GF-D8 (cell line): ENCODE data around the gene MYPOP.
"Not testable (repeated sequence)": the region's sequence is repeated elsewhere in the genome, so short reads cannot be mapped to it uniquely, and the experiment has no call there.

Experiments
- DNase-seq: peaks from one replicate; lab custom pipeline; 2025; lab: John Stamatoyannopoulos, UW

MYPOP gene

GRCh38 chr19:45883881-45884681 is 18.3 kb downstream of the MYPOP start:
- no peak for DNase-seq

DNA sequence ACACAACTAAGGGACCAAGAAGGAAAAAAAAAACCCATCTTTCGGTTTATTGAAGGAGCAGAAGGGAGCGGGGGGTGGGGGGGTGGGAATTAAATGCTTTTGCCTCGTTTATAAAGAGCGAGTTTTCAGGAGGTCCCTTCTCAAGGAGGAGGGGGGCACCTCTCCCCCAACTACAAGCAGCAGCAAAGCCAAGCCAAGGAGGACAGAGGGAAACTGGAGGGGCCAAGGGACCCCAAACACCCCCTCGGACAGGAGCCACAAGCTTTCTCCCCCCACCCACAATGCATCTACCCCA is 18.9 kb downstream of the MYPOP start:
- no peak for DNase-seq

DNA sequence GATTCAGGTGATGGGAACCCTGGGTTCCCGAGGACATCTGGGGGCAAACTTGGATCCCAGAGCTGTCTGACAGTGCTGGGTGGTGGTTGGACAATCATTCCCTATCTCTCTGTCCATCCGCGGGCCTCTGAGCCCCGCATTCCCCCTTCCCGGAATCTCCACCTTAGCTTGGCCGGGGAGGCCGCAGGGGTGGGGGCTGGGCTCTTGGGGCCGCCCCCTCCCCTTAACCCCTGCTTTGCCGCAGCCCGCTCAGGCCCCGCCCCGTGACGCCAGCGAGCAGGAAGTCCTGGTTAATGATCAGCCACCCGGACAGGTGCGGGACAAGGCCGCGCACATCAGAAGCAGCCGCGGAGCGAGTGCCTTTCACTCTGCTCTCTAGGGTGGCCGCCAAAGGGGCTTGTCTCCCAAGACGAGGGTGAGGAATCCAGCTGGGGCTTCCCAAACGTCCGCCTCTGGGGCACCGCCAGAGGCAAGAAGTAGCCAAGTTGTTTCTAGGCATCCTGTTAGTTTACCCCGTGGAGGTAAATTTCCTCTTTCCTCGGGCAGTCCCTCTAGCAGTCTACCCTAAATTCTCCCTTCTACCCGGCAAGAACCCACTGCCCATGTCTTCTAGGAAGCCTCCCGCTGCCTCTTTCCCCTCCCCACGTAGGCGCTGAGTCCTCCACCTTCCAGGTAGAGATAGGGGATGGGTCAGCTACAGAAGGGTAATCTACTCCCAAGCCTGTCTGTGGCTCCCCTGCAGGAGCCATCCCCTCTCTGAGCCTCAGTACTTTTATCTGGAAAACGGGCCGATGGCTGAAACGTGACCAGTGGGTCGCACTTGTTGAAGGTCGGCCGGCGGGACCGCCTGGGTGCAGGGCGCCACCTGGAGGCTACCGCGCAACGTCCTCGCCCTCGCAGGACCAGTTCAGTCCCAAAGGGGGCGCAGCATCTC is 19.5 kb downstream of the MYPOP start:
- DNase-seq, result peak; percentile 43

DNA sequence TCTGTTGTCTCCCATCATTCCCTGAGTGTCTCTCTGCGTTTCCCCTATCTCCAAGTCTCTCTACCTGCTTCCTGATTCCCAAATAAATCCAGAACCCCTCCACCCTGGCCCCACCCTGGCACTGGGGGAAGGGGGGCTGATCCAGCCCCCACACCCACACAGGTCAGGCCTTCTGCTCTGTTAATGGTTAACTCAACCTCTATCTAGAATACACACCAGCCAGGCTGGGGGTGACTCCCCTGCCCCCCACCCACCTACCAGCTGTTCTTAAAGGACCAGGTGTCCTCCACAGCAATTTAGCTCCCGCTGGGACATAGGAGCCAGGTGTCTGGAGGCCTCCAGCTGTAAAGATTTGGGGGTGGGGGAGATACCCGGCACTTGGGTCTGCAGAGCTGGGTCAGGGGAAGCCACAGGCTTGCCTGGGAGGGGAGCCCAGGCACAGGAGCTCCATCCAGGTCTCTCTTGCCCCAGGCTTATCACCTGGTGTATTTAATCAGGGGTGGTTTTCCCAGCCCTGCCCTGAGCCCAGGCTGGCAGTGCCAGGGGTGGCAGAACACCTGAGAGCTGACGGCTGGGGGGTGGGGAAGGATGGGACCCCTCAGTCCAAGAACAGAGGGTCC is 20.4 kb downstream of the MYPOP start:
- DNase-seq, result no peak

- DNase-seq, result no peak
Observed at GRCh38 chr19:45881082-45881908, 21.1 kb downstream of the MYPOP start.

DNA sequence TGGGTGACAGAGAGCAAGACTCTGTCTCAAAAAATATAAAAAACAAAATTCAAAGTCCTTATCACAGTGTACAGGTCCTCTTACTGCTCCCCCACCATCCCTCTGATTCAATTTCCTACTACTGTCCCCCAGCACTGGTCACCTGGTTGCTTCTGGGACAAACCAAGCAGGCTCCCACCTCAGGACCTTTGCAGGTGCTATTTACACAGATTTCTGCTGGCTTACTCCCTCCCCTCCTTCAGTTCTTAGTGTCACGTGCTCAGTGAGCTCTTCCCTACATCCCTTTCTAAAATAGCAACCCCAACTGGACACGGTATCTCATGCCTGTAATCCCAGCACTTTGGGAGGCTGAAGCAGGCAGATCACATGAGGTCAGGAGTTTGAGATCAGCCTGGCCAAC is 22.4 kb downstream of the MYPOP start:
- no peak for DNase-seq

DNA sequence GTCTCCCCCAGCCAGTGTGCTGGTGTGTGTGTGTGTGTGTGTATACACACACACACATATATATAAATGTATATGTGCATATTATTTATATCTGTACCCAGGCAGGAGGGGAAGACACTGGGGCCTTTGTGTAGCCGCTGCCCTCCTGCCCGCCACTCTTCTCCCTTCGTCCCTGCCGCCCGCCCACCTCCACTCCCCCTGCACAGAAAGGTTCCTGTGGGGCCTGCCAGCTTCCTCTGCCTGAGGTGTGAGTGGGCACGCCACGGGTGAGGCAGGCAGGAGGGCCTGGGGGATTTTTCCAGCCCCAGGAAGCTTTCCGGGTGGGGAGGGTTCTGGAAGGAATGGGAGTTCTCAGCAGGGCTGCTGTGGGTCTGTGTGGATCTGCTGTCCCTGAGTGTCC is 23.4 kb downstream of the MYPOP start:
- DNase-seq, result no peak

- DNase-seq, result no peak
Observed at GRCh38 chr19:45878043-45878794, 24.2 kb downstream of the MYPOP start.

DNA sequence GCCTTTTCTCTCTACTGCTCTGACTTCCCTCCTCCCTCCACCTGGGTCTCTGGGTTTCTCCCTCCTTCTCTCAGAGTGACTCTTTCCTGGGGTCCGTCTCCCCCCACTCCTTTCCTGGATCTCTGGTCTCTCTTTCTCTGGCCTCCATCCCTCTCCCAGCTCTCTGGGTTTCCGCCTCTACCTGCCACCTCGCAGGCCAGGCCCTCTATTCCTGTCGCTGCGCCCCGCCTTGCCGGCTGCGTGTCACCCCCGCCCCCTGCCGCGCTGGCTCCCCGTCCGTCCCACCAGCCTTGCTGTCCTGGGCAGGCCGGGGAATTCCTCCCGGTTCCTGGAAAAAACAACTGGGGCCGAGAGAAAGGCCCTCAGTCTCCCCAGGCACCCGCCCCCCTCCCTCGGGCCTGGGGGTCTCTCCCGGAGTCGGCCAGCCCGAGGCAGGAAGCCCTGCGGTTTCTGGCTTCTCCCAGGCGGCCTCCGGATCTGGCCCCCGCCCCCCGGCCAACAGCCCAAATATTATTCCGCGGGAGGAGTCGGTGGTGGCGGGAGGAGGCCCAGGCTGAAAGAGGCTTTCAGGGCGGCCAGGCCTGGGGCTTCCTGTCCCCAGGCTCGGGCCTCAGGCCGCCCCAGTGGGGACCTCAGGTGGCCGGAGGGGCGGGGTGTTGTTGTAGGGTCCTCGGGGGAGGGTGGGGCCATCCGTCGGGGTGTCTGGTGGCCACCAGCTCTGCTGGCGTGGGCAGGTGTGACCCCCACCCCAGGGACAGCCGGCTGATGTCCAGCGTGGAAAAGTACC is 25.8 kb downstream of the MYPOP start:
- DNase-seq, result no peak

DNA sequence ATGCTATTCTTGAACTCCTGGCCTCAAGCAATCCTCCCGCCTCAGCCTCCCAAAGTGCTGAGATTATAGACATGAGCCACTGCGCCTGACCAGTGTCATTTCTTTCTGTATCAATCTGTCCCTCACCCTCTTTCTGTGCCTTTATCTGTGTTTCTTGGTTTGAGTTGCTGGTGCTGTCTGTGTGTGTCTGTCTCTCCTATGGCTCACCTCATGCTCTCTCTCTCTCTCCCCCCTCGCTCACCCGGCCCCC is 26.3 kb downstream of the MYPOP start:
- DNase-seq, result no peak

DNA sequence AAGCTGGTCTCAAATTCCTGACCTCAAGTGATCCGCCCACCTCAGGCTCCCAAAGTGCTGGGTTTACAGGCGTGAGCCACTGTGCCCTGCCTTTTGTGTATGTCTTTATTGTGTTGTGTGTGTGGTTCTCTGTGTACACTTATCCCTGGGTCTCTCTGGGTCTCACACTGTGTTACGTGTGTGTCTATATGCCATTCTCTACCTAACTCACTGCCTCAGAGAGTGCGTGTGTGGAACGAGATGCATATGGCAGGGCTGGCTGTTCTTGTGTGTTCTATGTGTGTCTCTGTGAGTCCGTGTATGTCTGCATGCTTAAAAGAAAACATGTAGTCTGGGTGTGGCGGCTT is 27.8 kb downstream of the MYPOP start:
- no peak for DNase-seq

DNA sequence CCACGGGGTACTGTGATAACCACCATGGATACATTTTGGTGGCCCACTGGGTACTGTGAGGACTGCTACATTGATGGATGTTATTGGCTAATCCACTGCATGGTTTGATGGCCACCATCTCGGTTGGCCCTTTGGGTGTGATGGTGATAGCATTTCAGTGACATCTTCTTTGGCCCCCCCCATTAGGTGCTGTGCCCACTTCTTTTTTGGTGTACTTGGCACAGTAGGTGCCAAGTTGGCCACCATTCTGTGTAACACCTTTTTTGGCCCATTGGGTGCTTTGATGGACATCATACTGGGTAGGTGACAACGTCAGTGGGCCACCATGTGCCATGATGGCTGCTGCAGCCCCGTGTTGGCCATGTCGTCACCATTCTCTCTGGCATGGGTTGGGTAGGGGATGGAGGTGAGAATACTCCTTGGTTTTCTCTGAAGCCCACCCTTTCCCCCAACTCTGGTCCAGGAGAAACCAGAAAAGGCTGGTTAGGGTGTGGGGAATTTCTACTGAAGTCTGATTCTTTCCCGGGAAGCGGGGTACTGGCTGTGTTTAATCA is 29.1 kb downstream of the MYPOP start:
- DNase-seq, result no peak

- DNase-seq, result no peak
Observed at GRCh38 chr19:45872095-45872919, 30.1 kb downstream of the MYPOP start.

GRCh38 chr19:45870798-45871197 is 31.6 kb downstream of the MYPOP start:
- no peak for DNase-seq

GRCh38 chr19:45867241-45867640 is 35.2 kb downstream of the MYPOP start:
- not testable (repeated sequence) for DNase-seq

DNA sequence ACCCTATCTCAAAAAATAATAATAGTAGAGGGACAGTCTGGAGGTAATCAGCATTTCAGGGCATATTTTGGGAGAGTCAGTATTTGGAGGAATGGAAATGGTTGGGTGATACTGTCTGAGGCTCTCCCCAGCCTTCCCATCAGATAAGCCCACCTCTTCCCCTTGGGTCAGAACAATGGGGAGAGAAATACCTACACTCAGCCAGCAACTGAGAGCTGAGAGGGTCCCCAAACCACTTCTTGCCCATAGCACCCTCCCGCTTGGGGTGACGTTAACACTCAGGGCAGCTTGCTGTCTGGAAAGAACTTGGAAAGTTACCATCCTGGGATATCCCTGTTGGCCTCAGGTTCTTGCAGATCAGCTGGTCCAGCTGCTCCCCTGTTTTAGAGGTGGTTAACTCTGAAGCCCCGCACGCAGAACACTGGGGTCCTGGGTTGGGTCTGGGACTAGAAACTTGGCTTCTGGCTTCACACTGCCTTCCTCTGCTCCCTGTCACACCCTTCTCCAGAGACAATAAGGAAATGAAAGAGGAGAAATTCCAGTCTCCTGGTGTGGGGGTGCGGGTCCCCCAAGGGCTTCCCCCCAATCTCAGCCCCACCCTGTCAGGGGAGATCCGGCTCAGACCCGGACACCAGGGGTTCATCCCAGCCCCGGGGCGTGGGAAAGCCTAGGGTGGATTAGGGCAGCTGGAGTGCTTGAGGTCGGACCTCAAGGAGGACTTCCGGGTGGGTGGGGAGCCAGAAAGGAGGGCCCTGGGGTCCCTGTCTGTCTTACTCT is 35.8 kb downstream of the MYPOP start:
- no peak for DNase-seq

DNA sequence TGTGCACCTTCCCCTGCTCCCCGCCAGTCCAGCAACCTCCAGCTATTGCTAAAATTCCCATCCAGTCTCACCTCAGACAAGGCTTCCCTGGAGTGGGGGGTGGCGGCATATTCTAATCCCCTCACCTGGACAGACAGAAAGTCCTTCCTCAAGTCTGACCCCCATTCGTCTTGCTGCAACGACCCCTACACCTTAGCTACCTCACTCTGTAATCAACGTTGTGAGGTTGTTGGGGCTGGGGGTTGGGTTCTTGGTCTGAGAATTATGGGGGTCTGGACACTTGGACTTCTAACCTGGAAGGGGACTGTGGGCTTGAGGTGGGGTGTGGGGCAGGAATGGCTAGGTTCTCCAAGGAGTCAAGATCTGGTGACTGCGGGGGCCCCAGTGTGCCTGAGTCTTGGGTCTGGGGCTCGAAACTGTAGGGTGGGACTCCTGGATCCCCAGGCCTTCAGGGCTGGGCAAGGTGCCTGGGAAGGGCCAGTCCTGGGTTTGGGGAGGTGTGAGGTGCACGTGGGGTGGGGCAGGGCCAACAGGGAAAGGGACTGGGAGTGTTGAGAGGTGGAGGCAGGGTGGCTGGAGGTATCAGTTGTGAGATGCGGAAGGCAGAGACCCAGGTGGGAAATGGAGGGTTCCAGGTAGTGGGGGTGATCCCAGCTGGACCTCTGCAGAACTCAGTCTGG is 37.0 kb downstream of the MYPOP start:
- DNase-seq, result no peak

GRCh38 chr19:45864629-45865082 is 37.8 kb downstream of the MYPOP start:
- DNase-seq, result no peak
